IMR-90 (cell line): Measurements from ENCODE around the gene CUL4B.

Experiments
- CEBPB ChIP-seq: IDR thresholded peaks from 2 replicates; pipeline ENCODE4 v1.6.1; 2012; ENCODE audit warnings: low read depth, low read length, improper control_type of control experiment
- NFE2L2 ChIP-seq: fragments of 150-350 bp; IDR thresholded peaks from 2 replicates; pipeline ENCODE4 v1.6.1; 2016; ENCODE audit warnings: low read depth, mild to moderate bottlenecking, low read length
- POLR2A ChIP-seq: IDR thresholded peaks from 2 replicates; pipeline ENCODE4 v1.6.1; 2012; ENCODE audit warnings: mild to moderate bottlenecking, low read depth, low read length
- RCOR1 ChIP-seq: IDR thresholded peaks from 2 replicates; pipeline ENCODE4 v1.6.1; 2012; ENCODE audit warnings: mild to moderate bottlenecking, low read length, improper control_type of control experiment; ENCODE audit not compliant: insufficient replicate concordance
- TF ChIP-seq, protein P1 (sequence below): conservative IDR thresholded peaks from 2 replicates; pipeline ENCODE4 v1.5.1; 2012; ENCODE audit warnings: mild to moderate bottlenecking, low read depth, low read length, improper control_type of control experiment

DNA sequence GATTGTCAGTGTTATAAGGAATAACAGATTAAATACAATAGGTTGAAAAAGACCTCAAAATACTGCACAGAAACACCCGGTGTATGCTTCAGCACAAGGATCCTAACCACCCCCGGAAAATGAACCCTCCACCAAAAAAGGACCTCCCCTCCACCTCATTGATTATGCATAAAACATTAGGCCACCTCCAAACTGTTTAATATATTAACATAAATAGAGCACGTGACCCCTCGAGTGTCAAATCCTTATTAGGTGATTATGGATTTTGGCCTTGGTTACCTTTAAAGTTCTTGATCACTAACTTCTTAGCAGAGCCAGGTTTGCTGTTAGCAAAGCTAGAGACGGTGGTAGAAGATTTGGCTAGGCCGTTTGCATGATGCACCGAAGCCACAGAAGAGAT is 958 bp downstream of the CUL4B start:
- no peak for TF ChIP-seq RCOR1
- no peak for TF ChIP-seq POLR2A
- TF ChIP-seq, protein P1, sequence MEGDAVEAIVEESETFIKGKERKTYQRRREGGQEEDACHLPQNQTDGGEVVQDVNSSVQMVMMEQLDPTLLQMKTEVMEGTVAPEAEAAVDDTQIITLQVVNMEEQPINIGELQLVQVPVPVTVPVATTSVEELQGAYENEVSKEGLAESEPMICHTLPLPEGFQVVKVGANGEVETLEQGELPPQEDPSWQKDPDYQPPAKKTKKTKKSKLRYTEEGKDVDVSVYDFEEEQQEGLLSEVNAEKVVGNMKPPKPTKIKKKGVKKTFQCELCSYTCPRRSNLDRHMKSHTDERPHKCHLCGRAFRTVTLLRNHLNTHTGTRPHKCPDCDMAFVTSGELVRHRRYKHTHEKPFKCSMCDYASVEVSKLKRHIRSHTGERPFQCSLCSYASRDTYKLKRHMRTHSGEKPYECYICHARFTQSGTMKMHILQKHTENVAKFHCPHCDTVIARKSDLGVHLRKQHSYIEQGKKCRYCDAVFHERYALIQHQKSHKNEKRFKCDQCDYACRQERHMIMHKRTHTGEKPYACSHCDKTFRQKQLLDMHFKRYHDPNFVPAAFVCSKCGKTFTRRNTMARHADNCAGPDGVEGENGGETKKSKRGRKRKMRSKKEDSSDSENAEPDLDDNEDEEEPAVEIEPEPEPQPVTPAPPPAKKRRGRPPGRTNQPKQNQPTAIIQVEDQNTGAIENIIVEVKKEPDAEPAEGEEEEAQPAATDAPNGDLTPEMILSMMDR = no peak
- TF ChIP-seq CEBPB = no peak
- TF ChIP-seq NFE2L2 = no peak
